Activated T-helper 2 cell treated with anti-CD3 and anti-CD28 coated beads, Interferon-gamma antibody, Interleukin-2, Interleukin-4, amounts not matched to agents 10 μg/mL and 5 μg/mL and 100 μg/mL, durations not matched to agents 14 hours and 24 hours and 36 hours (primary cell): Measurements from ENCODE around the gene PRXL2C. TPM values are rescaled to one million over a fixed set of nuclear protein-coding genes. Genes with fewer than 3 reads are reported as not detected.

Experiments
- total RNA-seq: library from RNA; stranded (reverse); gene quantifications from 2 replicates; pipeline ENCODE4 v1.2.3, GENCODE V29; 2022

PRXL2C gene
- total RNA-seq, 1 donor from 2014 or later: 11.1 TPM

Other genes starting within 250 kb of the PRXL2C start
- 19.5 and 19.6 TPM in 2 replicates for gene ZNF367, start 236.9 kb downstream of the PRXL2C start, total RNA-seq
- gene HABP4, start 205.1 kb downstream of the PRXL2C start, total RNA-seq: 14.3 and 14.4 TPM in 2 replicates
- 6.5 and 6.9 TPM in 2 replicates for gene CDC14B, start 35.5 kb downstream of the PRXL2C start, total RNA-seq
- 7.1 and 9.7 TPM in 2 replicates for gene ZNF510, start 122.8 kb upstream of the PRXL2C start, total RNA-seq
- gene ZNF782, start 199.2 kb upstream of the PRXL2C start, total RNA-seq: 4.5 and 4.7 TPM in 2 replicates